Right renal cortex interstitium (tissue), 3 donors: Measurements from ENCODE around the gene DNPEP. TPM values are rescaled to one million over a fixed set of nuclear protein-coding genes. Genes with fewer than 3 reads are reported as not detected.
A peak's percentile ranks its signal among the peaks of the same experiment; 100 is the strongest.
"Not testable (repeated sequence)": the region's sequence is repeated elsewhere in the genome, so short reads cannot be mapped to it uniquely, and the experiment has no call there.

Source experiments
- DNase-seq, 3 donors: peaks; one replicate each; pipeline ENCODE4 v3.0.0-alpha.2; 2013; ENCODE audit warnings: low read depth in 3 of 3, low spot score in 2 of 3
- polyA plus RNA-seq, 3 donors: library from polyadenylated mRNA; unstranded; fragments of 120-200 nt; gene quantifications; one replicate each; pipeline ENCODE4 v1.2.1, GENCODE V29; 2013; ENCODE audit not compliant: insufficient read length in 3 of 3

Gene DNPEP
- polyA plus RNA-seq, 3 donors: 48.3 to 54.7 (median 51.2) TPM

GRCh38 chr2:219402665-219403515, 15.2 kb upstream of the DNPEP start:
- DNase-seq: peak; percentile 58 to 77 (median 68)

GRCh38 chr2:219401606-219402005, 13.9 kb upstream of the DNPEP start:
- DNase-seq: no peak

- DNase-seq: no peak
These were observed 12.8 kb upstream of the DNPEP start for GRCh38 chr2:219400562-219400961.

- DNase-seq: no peak
These were observed 12.2 kb upstream of the DNPEP start for GRCh38 chr2:219399716-219400478.

GRCh38 chr2:219398721-219399363, 11.1 kb upstream of the DNPEP start:
- DNase-seq: no peak

GRCh38 chr2:219396863-219397457, 9.2 kb upstream of the DNPEP start:
- DNase-seq: no peak

DNA sequence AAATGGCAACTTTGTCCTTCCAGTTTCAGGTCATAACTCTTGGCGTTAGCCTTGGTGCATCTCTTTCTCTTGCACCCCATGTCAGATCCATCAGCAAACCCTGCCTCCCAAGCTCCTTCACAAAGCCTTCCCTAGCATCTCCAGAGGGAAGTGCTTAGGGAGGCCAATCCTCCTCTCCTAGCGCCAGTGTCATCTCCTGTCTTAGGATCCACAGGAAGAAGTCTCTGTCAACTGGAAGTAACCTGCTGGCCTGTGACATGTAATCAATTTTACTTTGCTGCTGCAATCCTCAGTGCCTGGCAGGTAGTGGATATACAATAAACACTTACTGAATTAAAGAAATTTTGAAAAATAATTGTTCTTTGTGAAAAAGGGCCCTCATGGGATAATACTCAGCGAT, 7.9 kb upstream of the DNPEP start:
- no peak for DNase-seq

DNA sequence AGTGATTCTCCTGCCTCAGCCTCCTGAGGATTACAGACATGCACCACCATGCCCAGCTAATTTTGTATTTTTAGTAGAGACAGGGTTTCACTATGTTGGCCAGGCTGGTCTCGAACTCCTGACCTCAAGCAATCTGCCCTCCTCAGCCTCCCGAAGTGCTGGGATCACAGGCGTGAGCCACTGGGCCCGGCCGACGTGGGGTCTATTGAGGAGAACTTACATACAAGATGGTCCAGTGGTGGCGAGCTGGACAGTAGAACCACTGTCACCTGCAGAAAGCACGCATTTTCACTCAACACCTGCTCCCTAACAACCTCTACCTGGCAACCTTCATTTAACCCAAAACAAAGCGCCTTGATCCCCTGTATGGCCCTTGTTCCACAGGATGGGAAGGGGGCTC, 7.3 kb upstream of the DNPEP start:
- not testable (repeated sequence) for DNase-seq

DNA sequence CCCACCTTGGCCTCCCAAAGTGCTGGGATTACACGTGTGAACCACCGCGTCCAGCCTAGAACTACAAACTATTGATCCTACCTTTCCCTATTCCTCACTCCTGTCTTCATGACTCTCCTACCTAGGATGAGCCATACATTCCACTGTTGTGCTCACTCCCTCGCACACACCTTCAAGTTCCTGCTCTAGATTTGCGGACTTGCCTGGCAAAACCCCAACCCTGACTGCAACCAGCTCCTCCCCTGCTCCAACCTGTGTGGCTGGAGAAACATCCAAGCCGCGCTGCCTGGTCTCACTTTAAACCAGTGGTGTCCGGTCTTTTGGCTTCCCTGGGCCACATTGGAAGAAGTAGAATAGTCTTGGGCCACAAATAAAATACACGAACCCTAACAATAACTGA, 5.0 kb upstream of the DNPEP start:
- no peak for DNase-seq

DNA sequence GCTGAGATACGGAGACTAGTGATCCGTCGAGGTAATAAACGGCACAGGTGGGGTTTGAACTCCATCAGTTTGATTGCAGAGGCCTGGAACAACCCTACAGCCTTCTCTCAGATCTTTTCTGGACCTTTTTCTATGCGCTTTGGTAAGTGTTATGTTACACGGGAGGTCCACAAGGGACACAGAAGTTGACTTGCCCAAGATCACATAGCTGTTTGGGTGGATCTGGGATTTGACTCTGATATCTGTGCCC, 1.1 kb upstream of the DNPEP start:
- no peak for DNase-seq

DNA sequence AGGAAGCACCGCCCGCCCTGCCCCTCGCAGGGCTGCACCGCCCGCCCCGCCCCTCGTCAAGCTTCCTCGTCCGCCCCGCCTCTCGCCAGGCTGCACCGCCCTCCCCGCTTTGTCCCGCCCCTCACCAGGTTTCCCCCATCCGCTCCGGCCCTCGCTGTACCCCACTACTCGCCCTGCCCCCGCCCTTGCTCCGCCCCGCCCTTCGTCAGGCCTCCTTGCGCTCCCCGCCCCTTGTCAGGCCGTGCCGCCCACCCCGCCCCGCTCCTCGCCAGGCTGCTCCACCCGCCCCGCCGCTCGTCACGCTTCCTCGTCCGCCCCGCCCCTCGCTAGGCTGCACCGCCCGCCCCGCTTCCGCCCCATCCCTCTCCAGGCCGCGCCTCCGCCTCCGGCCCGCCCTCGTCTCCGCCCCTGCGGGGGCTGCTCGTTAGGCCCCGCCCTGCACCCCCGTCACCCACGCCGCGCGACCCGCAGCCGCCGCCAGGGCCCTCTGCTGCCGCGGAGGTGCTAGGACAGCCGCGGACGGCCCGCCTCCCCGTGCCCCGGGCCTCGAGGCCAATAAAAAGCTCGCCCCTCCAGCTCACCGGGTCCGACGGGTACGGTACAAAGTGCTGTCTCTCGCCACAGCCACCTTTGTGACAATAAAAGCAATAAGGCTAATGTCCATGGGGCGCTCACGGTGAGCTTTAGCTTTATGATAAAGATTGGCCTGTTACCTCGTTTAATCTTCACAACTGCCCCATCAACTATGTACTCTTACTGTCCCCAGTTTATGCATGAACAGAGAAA, 602 bp upstream of the DNPEP start:
- DNase-seq: peak; percentile 65 to 86 (median 85)

DNA sequence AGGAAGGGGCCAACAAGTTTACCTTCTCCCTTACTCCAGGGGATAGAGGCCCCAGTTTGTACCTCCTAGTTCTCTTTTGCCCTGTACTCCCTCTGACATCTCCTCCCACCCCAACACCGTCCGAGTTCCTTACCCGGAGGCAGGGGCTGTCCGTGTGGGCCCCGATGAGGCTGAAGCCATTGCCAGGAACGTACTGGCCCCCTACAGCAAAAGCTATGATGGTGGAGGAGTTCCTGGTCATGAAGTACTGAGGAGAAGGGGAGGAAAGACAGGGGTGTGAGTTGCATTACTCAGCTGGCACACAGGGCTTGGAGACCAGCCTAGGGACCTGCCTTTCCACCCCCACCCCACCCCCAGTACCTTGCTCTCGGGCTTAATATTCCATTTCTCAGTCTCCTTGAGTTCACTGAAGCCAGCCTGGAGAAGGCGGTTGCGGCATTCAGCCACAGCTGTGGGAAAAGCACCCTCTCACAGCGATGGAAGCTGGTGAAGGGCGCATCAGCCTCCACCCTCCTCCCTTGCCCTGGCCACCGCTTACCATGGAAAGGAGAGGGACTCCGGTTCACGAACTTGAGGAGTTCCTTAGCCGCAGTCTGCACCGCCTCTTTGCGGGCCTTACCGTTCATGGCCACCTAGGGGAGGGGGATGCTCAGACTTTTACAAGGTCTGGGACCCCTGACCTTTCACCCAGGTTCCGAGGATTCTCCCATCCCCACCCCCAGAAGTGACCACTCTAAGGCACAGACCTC, 1.0 kb downstream of the DNPEP start:
- DNase-seq: no peak

- no peak for DNase-seq
These were observed 1.7 kb downstream of the DNPEP start for GRCh38 chr2:219385958-219386520.

- no peak for DNase-seq
These were observed 2.9 kb downstream of the DNPEP start for GRCh38 chr2:219384859-219385258.

DNA sequence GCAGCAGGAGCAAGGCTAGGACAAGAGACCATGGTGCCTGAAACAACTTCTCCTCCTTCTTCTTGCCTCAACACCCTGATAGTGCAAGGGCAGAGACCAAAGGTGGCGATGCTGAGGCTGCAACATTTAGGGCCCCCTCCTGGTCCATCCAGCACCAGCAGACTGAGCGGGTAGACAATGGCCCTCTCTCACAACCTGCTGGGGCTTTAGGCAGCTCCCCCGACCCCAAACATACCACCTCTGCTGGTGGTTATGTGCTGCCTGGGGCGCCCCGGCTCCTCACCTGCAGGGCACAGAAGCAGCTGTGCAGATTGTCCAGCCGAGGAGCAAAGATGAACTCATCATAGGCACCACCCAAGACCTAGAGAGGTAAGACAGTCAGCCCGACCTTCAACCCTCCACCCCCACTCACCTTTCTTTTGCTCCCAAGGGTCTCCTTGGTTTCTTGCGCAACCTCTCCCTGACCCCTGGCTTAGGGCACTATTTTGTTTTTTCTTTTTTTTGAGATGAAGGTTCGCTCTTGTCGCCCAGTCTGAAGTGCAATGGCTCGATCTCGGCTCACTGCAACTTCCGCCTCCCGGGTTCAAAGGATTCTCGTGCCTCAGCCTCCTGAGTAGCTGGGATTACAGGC, 3.5 kb downstream of the DNPEP start:
- no peak for DNase-seq

- DNase-seq: no peak
These were observed 6.3 kb downstream of the DNPEP start for GRCh38 chr2:219381448-219381847.

DNA sequence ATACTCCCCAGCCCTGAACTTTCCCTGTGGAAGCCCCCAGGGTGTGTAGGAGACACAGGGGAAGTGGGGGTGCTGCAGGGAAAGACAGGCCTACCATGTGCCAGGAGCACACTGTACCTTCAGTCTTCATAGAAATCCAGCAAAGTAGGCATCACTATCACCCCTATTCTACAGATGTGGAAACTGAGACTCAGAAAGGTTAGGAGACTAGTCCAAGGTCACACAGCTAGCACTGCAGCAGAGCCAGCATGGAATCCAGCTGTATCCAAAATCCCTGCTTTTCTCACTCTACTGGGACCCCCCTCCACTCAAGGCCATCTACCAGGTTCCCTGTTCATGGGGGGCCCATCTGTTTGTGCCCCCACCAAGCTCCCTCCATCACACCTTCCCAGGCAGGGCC, 6.8 kb downstream of the DNPEP start:
- no peak for DNase-seq

DNA sequence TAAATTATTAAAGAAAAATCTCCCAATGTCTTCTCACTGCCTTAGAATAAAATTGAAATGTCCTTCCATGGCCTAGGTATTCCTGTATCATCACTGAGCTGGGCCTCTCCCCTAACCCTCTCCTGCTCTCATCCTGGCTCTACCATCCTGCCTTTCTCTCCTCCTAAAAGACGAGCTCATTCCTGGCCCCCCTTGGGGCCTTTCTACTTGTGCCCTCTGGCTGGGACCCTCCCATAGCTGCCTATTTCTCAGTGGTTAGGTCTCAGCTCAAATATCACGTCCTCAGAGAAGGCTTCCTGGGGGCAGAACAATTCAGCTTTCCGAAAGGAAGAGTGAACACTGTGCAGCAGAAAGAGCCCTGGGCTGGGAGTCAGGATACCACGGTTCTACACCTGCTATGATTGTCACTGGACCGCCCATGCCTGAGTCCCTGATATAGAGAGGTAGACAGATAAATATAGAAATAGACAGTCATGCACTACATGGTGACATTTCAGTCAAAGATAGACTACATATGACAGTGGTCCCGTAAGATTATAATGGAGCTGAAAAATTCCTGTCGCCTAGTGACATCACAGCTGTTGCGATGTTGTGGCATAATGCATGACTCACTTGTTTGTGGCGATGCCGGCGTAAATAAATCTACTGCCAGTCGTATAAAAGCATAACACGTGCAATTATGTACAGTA, 9.4 kb downstream of the DNPEP start:
- DNase-seq: no peak
